Rectal smooth muscle tissue (tissue), 1 donor: ENCODE measurements around the gene OPRM1.
A peak's percentile ranks its signal among the peaks of the same experiment; 100 is the strongest.

Source experiments
- H3K27ac ChIP-seq: one replicate; pipeline ENCODE4 v1.7.0; 2013; ENCODE audit warnings: low read depth, low read length, inconsistent platforms
- H3K27me3 ChIP-seq: one replicate; pipeline ENCODE4 v1.7.0; 2013; ENCODE audit warnings: low read length; ENCODE audit not compliant: control insufficient read depth, insufficient read depth
- H3K36me3 ChIP-seq: one replicate; pipeline ENCODE4 v1.7.0; 2013; ENCODE audit warnings: low read length; ENCODE audit not compliant: control insufficient read depth, insufficient read depth
- H3K4me1 ChIP-seq: one replicate; pipeline ENCODE4 v1.7.0; 2013; ENCODE audit warnings: low read length; ENCODE audit not compliant: control insufficient read depth, insufficient read depth
- H3K4me3 ChIP-seq: one replicate; pipeline ENCODE4 v1.7.0; 2013; ENCODE audit warnings: low read length
- H3K9ac ChIP-seq: one replicate; pipeline ENCODE4 v1.7.0; 2013; ENCODE audit warnings: low read length

Gene OPRM1

DNA sequence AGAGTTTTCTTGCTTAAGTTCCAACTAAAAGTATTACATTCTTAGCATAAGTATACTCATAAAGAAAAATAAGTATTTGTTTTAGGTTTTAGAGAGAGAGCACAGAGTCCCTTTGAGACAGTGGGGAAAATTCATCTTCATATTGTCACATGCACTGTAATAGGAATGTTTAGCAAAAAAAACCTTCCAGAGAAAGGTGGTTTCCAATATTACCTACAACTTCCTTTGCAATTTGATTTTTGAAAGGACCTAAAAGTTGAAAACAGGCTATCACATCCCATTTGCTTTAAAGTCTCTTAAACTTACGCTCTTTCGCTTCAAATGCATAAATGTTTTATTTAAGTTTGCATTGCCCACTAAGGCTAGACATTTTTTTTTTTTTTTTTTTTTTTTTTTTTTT is 86.4 kb downstream of the OPRM1 start:
- Histone ChIP-seq H3K9ac (no peak overlapping the region), H3K27ac (no peak overlapping the region), H3K4me1 (no peaks in the 10 kb centered on the region), H3K27me3 (no peaks in the 10 kb centered on the region), H3K4me3 (no peak overlapping the region), H3K36me3 (no peaks in the 10 kb centered on the region)

GRCh38 chr6:154127657-154128056 is 88.6 kb downstream of the OPRM1 start:
- Histone ChIP-seq H3K36me3 (no peaks in the 10 kb centered on the region), H3K4me1 (no peaks in the 10 kb centered on the region), H3K27ac (no peak overlapping the region), H3K27me3 (no peaks in the 10 kb centered on the region), H3K4me3 (no peak overlapping the region), H3K9ac (no peak overlapping the region)

DNA sequence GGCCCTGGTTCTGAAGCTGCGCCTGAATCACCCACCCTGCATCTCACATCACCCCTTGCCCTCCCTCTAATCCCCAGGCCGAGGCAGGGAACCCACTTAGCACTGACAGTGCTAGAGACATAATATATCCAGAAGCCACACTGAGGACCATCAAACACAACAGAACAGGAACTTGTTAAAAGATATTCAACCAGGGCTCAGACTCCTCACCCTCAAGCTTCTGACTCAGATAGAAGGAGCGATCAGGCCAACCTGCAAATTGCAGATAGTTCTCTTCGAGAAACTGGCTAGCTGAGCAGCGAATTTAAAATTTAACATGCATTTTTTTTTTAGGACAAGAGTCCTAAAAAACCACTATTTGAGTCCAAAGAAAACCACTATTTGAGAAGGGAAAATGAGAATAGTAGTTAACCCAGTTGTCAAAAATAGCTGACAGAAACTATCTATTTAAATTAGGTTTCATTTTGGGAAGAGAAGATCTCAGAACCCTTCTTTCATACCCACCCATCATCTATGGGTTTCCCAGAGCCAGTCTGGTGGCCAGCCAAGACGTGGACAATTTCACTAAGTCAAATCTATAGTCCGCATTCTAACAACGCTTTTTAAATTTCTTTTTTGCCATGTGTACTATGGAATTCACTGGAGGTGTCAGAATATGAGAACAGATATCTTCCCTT is 95.6 kb downstream of the OPRM1 start:
- no peaks in the 10 kb centered on the region for H3K36me3 ChIP-seq
- H3K4me3 ChIP-seq, result no peak overlapping the region
- H3K9ac ChIP-seq, result no peak overlapping the region
- no peaks in the 10 kb centered on the region for H3K27me3 ChIP-seq
- no peak overlapping the region for H3K27ac ChIP-seq
- H3K4me1 ChIP-seq, result no peaks in the 10 kb centered on the region

DNA sequence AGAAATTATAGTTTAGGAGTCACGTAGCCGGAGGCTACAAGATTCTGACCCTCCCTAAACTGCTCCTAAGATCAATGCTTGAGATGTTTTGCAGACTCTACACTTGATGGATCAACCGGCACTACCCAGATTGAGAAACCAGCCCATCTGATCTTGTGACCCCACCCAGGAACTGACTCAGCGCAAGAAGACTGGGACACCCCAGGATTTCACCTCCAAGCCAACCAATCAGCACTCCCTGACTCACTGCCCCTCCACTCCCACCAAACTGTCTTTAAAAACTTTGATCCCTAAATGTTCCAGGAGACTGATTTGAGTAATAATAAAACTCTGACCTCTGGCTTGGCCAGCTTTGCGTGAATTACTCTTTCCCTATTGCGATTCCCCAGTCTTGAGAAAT is 99.8 kb downstream of the OPRM1 start:
- H3K4me3 ChIP-seq, result no peak overlapping the region
- no peaks in the 10 kb centered on the region for H3K27me3 ChIP-seq
- no peak overlapping the region for H3K9ac ChIP-seq
- no peaks in the 10 kb centered on the region for H3K4me1 ChIP-seq
- no peak overlapping the region for H3K27ac ChIP-seq
- H3K36me3 ChIP-seq, result no peaks in the 10 kb centered on the region

DNA sequence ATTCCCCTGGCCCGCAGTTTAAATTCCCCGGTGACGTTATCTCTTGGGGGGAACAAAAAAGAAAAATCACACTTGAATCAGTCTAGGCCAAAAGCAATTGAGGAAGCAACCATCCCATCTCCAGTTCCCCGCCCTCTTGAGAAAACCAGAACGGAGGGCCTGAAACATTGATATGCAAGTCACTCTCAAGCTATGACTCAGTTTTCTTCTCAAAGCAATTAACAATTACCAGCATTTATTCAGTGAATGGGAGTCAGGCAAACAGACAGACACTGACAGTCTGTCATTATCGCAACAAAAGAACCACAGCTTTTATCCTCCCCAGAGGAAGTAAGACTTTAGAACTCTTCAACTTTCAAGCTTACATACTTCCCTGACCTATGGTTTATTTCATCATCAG is 100.9 kb downstream of the OPRM1 start:
- H3K27me3 ChIP-seq, result no peaks in the 10 kb centered on the region
- no peaks in the 10 kb centered on the region for H3K4me1 ChIP-seq
- H3K27ac ChIP-seq, result no peak overlapping the region
- no peaks in the 10 kb centered on the region for H3K36me3 ChIP-seq
- no peak overlapping the region for H3K4me3 ChIP-seq
- no peak overlapping the region for H3K9ac ChIP-seq

- H3K4me3 ChIP-seq, result no peak overlapping the region
- no peak overlapping the region for H3K9ac ChIP-seq
- no peaks in the 10 kb centered on the region for H3K4me1 ChIP-seq
- no peak overlapping the region for H3K27ac ChIP-seq
- H3K27me3 ChIP-seq, result no peaks in the 10 kb centered on the region
- H3K36me3 ChIP-seq, result no peaks in the 10 kb centered on the region
Observed at GRCh38 chr6:154140743-154141142, 101.7 kb downstream of the OPRM1 start.

DNA sequence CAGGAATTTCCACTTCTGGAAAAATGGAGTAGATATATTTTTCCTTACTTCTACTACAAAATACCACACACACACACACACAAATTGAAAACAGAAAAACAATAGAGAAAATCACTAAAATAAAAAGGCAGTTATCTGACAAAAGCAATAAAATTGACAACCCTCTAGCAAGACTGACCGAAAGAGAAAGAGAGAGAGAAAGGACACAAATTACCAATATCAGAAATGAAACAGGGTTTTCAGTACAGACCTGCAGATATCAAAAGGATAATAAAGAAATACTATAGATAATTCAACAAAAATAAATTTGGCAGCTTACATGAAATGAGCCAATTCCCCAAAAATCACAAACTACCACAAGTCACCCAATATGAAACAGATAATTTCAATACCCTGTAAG is 104.7 kb downstream of the OPRM1 start:
- Histone ChIP-seq H3K27ac (no peak overlapping the region), H3K27me3 (no peaks in the 10 kb centered on the region), H3K36me3 (no peaks in the 10 kb centered on the region), H3K4me1 (no peaks in the 10 kb centered on the region), H3K4me3 (no peak overlapping the region), H3K9ac (no peak overlapping the region)

DNA sequence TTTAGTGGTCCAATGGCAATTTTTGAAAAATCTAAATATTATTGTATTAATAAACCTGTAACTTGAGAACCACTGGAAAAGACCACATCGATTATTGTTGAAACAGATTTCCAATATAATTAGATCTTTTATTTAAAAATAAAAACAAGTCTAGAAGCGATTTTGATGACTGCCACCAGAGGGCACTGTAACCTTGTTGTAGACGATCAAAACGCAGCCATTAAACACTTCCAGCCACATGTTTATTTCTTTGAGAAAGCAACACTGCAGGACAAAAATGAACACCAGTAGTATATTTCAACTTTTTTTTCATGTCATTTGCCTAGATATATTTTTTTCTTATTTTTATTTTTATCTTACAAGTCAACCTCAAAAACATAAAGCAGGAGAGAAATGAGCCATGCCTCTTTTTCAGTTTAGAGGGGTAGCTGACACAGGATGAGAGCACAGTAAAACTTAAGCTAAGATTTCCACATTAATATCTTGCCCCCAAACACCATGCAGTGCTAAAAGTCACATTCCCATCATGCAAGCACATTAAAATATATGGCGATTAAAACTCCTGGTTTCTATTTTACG is 115.4 kb downstream of the OPRM1 start:
- H3K9ac ChIP-seq, result no peak overlapping the region
- no peaks in the 10 kb centered on the region for H3K36me3 ChIP-seq
- H3K27ac ChIP-seq, result no peak overlapping the region
- H3K4me3 ChIP-seq, result no peak overlapping the region
- H3K4me1 ChIP-seq, result peaks cover 3% of the 10 kb centered on the region
- H3K27me3 ChIP-seq, result no peaks in the 10 kb centered on the region

DNA sequence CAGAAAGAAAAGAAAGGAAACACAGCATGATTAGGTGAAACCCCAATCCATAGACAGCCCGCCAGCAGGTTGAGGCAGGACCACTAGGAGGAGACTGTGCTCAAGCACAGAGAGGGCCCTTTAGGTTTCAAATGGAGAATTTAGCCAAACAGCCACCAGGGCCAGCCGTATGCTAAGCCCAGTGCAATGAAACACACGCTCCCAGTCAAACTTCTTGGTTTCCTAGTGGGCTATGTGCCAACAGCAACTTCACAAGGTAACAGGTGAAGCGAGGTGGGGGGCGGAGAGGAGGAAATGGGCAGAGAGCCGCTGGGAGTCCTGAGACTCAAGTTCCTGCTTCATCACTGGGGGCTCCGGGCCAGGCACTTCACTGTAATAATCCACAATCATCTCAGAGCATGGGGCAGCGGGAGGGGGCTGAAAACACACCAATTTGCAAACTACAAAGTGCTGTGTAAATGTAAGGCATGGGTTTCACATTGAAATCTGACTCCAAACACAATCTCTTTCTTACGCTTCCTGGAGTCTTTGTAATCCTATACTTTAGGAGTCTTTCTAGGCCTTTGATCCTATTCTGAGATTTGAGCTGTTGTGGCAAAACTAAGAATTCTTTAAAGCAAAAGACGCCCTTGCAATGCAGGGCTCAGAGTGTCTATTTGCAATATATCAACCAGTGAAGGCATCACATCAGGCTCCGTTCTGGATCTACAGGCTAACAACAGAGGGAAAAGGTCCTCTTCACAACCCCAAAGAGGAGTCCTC is 117.3 kb downstream of the OPRM1 start:
- Histone ChIP-seq H3K36me3 (no peaks in the 10 kb centered on the region), H3K27me3 (no peaks in the 10 kb centered on the region), H3K27ac (no peak overlapping the region), H3K4me3 (no peak overlapping the region), H3K4me1 (peaks cover 3% of the 10 kb centered on the region), H3K9ac (no peak overlapping the region)

DNA sequence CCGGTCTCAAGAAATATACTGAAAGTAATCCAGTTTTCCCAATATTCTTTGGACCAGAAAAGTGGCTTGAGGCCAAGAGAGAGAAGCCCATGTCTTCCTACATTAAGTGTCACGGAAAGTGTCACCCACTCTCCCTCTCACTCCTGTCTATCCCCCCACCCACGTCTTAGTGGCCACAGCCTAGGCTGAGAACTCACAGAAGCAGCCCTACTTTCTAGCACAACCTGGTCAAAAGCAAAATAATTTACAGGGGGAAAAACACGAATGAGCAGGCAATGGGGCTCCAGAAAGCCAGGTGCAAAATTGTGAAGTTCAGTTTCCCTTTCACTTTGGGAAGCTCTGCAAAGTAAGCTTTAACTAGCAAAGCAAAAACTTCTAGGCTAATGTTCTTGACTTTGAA is 118.0 kb downstream of the OPRM1 start:
- Histone ChIP-seq H3K9ac (no peak overlapping the region), H3K4me1 (peaks cover 3% of the 10 kb centered on the region), H3K36me3 (no peaks in the 10 kb centered on the region), H3K27me3 (no peaks in the 10 kb centered on the region), H3K27ac (no peak overlapping the region), H3K4me3 (peak overlapping the region; percentile 35)

- Histone ChIP-seq H3K4me1 (peaks cover 3% of the 10 kb centered on the region), H3K27me3 (no peaks in the 10 kb centered on the region), H3K27ac (no peak overlapping the region), H3K9ac (no peak overlapping the region), H3K36me3 (no peaks in the 10 kb centered on the region), H3K4me3 (no peak overlapping the region)
Observed at GRCh38 chr6:154157706-154158105, 118.7 kb downstream of the OPRM1 start.

DNA sequence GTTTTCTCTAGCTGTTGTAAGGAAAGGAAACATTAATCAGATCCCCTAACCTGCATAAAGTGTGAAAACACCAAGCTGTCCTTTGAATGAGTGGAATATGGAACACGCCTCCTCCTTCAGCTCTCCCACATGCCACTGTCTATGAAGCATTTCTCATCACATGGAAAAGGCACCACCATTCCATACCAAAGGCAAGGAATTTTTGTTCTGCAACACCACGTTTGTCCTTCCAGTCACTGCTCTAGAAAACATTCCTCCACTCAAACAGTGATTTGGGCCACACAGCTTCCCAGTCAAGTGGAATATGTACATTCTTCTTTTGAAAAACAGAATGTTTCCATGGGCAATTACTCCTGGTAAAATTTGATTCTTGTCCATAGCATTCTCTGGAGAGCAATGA is 120.1 kb downstream of the OPRM1 start:
- H3K27ac ChIP-seq, result no peak overlapping the region
- H3K4me3 ChIP-seq, result no peak overlapping the region
- H3K9ac ChIP-seq, result no peak overlapping the region
- H3K4me1 ChIP-seq, result peaks cover 3% of the 10 kb centered on the region
- no peaks in the 10 kb centered on the region for H3K27me3 ChIP-seq
- no peaks in the 10 kb centered on the region for H3K36me3 ChIP-seq

DNA sequence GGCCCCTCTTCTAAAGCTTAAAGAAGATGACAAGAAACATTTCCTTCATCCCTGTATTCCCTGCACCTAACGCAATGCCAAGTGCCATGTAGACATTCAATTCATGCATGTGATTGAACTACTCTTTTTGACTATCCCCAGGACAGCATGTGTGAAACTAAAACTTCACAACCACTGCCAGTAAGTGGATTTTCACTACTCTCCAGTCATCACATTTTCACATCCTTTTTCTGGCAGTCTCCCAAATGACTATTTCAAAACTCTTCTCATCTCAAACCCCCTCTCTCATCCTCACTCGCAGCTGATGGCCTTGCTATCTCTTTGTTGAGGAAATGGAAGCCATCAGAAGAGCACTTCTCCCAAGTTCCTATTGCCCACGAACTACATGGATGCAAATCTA is 122.6 kb downstream of the OPRM1 start:
- no peak overlapping the region for H3K27ac ChIP-seq
- no peaks in the 10 kb centered on the region for H3K27me3 ChIP-seq
- H3K36me3 ChIP-seq, result no peaks in the 10 kb centered on the region
- peaks cover 2% of the 10 kb centered on the region for H3K4me1 ChIP-seq
- no peak overlapping the region for H3K9ac ChIP-seq
- H3K4me3 ChIP-seq, result no peak overlapping the region
